Panc1 (cell line): ENCODE data around the gene CMTR2.
"Not testable (repeated sequence)": the region's sequence is repeated elsewhere in the genome, so short reads cannot be mapped to it uniquely, and the experiment has no call there.

ENCODE experiments used
- CTCF ChIP-seq: fragments of 450-650 bp; IDR thresholded peaks from 2 replicates; pipeline ENCODE4 v1.5.1; 2017; ENCODE audit warnings: mild to moderate bottlenecking
- POLR2AphosphoS5 ChIP-seq: IDR thresholded peaks from 2 replicates; pipeline ENCODE4 v1.6.1; 2012; ENCODE audit warnings: mild to moderate bottlenecking, low read depth, low read length, moderate library complexity
- SIN3A ChIP-seq: IDR thresholded peaks from 2 replicates; pipeline ENCODE4 v1.6.1; 2012; ENCODE audit warnings: low read depth, mild to moderate bottlenecking, low read length, moderate library complexity, borderline replicate concordance; ENCODE audit not compliant: insufficient read depth
- TCF7L2 ChIP-seq: IDR thresholded peaks from 2 replicates; pipeline ENCODE4 v1.6.1; 2011; ENCODE audit warnings: mild to moderate bottlenecking, low read depth, low read length, inconsistent platforms
- TF ChIP-seq, protein P1 (sequence below), 2 experiments: IDR thresholded peaks; 2 replicates each; pipeline ENCODE4 v1.6.1; 2011 to 2012; ENCODE audit warnings: low read depth in 2 of 2, control low read depth in 1 of 2, low read length in 1 of 2, mild to moderate bottlenecking in 1 of 2, moderate library complexity in 1 of 2; ENCODE audit not compliant: insufficient read depth in 1 of 2

DNA sequence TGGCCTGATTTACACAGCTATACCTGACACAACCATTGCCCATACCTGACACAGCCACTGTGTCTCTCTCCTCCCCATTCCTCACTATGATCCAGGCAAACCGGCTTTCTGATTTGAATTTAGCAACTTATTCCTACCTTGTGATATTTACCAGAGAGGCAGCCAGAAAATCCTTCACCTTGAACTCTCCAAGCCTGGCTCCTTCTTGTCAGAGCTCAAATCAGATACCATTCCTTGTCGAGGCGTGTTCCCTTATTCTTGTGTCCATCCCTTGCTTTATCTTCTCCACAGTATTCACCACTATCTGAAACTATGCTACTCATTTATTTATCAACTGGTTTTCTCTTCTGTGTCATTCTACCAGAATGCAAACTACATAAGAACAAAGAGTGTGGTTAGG is 24.4 kb upstream of the CMTR2 start:
- TF ChIP-seq CTCF, POLR2AphosphoS5, TCF7L2, SIN3A: not testable (repeated sequence)
- TF ChIP-seq, protein P1, sequence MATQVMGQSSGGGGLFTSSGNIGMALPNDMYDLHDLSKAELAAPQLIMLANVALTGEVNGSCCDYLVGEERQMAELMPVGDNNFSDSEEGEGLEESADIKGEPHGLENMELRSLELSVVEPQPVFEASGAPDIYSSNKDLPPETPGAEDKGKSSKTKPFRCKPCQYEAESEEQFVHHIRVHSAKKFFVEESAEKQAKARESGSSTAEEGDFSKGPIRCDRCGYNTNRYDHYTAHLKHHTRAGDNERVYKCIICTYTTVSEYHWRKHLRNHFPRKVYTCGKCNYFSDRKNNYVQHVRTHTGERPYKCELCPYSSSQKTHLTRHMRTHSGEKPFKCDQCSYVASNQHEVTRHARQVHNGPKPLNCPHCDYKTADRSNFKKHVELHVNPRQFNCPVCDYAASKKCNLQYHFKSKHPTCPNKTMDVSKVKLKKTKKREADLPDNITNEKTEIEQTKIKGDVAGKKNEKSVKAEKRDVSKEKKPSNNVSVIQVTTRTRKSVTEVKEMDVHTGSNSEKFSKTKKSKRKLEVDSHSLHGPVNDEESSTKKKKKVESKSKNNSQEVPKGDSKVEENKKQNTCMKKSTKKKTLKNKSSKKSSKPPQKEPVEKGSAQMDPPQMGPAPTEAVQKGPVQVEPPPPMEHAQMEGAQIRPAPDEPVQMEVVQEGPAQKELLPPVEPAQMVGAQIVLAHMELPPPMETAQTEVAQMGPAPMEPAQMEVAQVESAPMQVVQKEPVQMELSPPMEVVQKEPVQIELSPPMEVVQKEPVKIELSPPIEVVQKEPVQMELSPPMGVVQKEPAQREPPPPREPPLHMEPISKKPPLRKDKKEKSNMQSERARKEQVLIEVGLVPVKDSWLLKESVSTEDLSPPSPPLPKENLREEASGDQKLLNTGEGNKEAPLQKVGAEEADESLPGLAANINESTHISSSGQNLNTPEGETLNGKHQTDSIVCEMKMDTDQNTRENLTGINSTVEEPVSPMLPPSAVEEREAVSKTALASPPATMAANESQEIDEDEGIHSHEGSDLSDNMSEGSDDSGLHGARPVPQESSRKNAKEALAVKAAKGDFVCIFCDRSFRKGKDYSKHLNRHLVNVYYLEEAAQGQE (IDR thresholded peaks at IDR 0.05; ENCODE audit: insufficient read depth in 1 of 2, low read depth in 2 of 2, low read length in 1 of 2): not testable (repeated sequence)
